ENCODE data around the gene EIF3K. TPM values are rescaled to one million over a fixed set of nuclear protein-coding genes. Genes with fewer than 3 reads are reported as not detected.

Gene EIF3K
- total and polyA plus RNA-seq, 2 of the 13 experiments (the other 11 are each of a cell fraction or from before 2014, with no cell fraction given): 179 to 258 TPM

DNA sequence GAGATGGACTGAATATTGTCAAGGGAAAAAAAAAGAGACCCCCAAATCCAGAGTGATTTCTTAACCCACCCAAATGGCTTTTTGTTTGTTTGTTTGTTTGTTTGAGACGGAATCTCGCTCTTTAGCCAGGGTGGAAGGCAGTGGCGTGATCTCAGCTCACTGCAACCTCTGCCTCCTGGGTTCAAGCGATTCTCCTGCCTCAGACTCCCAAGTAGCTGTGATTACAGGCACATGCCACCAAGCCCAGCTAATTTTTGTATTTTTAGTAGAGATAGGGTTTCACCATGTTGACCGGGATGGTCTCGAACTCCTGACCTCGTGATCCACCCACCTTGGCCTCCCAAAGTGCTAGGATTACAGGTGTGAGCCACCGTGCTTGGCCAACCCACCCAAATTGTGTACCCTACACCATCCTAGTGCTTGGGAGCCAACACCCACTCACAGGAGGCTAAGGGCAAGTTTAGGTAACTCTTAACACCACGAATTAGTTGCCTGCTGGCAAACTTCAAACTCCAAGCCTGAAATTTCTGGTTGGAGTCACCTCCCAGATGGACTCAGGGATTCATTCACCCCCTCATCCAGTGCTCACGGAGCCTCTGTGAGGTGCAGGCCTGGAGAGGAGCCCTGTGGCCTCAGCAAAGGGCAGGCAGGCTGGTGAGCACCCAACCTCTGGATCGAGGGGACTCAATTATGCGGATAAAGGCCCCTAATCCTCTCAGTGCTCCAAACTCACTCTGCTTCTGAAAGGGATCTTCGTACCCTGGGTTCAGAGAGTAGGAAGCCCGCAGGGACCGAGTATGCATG is 66.1 kb downstream of the EIF3K start (continued):
- no peak for TF ChIP-seq ZNF766 (CRISPR knock-in tag; IDR thresholded peaks at IDR 0.05; ENCODE audit: borderline replicate concordance)
- 0 out of 2 replicates have a peak, but pooled peaks have one; percentile 13 for TF ChIP-seq ZNF629 (CRISPR knock-in tag; conservative IDR thresholded peaks at IDR 0.05)
- TF ChIP-seq, protein P1, sequence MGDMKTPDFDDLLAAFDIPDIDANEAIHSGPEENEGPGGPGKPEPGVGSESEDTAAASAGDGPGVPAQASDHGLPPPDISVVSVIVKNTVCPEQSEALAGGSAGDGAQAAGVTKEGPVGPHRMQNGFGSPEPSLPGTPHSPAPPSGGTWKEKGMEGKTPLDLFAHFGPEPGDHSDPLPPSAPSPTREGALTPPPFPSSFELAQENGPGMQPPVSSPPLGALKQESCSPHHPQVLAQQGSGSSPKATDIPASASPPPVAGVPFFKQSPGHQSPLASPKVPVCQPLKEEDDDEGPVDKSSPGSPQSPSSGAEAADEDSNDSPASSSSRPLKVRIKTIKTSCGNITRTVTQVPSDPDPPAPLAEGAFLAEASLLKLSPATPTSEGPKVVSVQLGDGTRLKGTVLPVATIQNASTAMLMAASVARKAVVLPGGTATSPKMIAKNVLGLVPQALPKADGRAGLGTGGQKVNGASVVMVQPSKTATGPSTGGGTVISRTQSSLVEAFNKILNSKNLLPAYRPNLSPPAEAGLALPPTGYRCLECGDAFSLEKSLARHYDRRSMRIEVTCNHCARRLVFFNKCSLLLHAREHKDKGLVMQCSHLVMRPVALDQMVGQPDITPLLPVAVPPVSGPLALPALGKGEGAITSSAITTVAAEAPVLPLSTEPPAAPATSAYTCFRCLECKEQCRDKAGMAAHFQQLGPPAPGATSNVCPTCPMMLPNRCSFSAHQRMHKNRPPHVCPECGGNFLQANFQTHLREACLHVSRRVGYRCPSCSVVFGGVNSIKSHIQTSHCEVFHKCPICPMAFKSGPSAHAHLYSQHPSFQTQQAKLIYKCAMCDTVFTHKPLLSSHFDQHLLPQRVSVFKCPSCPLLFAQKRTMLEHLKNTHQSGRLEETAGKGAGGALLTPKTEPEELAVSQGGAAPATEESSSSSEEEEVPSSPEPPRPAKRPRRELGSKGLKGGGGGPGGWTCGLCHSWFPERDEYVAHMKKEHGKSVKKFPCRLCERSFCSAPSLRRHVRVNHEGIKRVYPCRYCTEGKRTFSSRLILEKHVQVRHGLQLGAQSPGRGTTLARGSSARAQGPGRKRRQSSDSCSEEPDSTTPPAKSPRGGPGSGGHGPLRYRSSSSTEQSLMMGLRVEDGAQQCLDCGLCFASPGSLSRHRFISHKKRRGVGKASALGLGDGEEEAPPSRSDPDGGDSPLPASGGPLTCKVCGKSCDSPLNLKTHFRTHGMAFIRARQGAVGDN (CRISPR knock-in tag; IDR thresholded peaks at IDR 0.05): peak; percentile 64
- TF ChIP-seq FOXO1 (CRISPR knock-in tag; IDR thresholded peaks at IDR 0.05): no peak
- TF ChIP-seq ZNF333 (CRISPR knock-in tag; IDR thresholded peaks at IDR 0.05; ENCODE audit: borderline replicate concordance): no peak
- TF ChIP-seq, protein P2, sequence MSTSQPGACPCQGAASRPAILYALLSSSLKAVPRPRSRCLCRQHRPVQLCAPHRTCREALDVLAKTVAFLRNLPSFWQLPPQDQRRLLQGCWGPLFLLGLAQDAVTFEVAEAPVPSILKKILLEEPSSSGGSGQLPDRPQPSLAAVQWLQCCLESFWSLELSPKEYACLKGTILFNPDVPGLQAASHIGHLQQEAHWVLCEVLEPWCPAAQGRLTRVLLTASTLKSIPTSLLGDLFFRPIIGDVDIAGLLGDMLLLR (CRISPR knock-in tag; IDR thresholded peaks at IDR 0.05): no peak
- TF ChIP-seq U2AF1 (optimal IDR thresholded peaks at IDR 0.05; ENCODE audit: low read depth, low read length): no peak
- no peak for TF ChIP-seq ZNF256 (CRISPR knock-in tag; conservative IDR thresholded peaks at IDR 0.05)
- TF ChIP-seq ZSCAN25 (CRISPR knock-in tag; IDR thresholded peaks at IDR 0.05): no peak
- TF ChIP-seq ZNF780A (CRISPR knock-in tag; IDR thresholded peaks at IDR 0.05): no peak
- TF ChIP-seq FOXP1 (IDR thresholded peaks at IDR 0.05): no peak
- TF ChIP-seq FOXP1 (CRISPR knock-in tag; IDR thresholded peaks at IDR 0.05): no peak
- TF ChIP-seq HHEX (CRISPR knock-in tag; IDR thresholded peaks at IDR 0.05): no peak
- no peak for TF ChIP-seq ADNP (CRISPR knock-in tag; IDR thresholded peaks at IDR 0.05)
- TF ChIP-seq TRAFD1 (CRISPR knock-in tag; IDR thresholded peaks at IDR 0.05; ENCODE audit: borderline replicate concordance): no peak
- no peak for TF ChIP-seq TFE3 (CRISPR knock-in tag; IDR thresholded peaks at IDR 0.05)
- TF ChIP-seq HNF4G (IDR thresholded peaks at IDR 0.05; ENCODE audit: borderline replicate concordance, low read depth, low read length): peak; percentile 22; the same call in 1 of the 2 replicates
- no peak for TF ChIP-seq HNF4G (CRISPR knock-in tag; IDR thresholded peaks at IDR 0.05; ENCODE audit: borderline replicate concordance, low read depth)
- no peak for TF ChIP-seq GATA4 (IDR thresholded peaks at IDR 0.05; ENCODE audit: borderline replicate concordance, low read depth)
- TF ChIP-seq ZZZ3 (CRISPR knock-in tag; IDR thresholded peaks at IDR 0.05; ENCODE audit: borderline replicate concordance): no peak
- TF ChIP-seq ZNF205 (CRISPR knock-in tag; IDR thresholded peaks at IDR 0.05): no peak
- TF ChIP-seq GMEB2 (CRISPR knock-in tag; IDR thresholded peaks at IDR 0.05; ENCODE audit: low read depth): no peak

Measured in HepG2 (cell line).